ENCODE data around the gene SLCO1B3. TPM values are rescaled to one million over a fixed set of nuclear protein-coding genes. Genes with fewer than 3 reads are reported as not detected.

The SLCO1B3 gene
- polyA plus RNA-seq, 1 experiment, result not detected

DNA sequence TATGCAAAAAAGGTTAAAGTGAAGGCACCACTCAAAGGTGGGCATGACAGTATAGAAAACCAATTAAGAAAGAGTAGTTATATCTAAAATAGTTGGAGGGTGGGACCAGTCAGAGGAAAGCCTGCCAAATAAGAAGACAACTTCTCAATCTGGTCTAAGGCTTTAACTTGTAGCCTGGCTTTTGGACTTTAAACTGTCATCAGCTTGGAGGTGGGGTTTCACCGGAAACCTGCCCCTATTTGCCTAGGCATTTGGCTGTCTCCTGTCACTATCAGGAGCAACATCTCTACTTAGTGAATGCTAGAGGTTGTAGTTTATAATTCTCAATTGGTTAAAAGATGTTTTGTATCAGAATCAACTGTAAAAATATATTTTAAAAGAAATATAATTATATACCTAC is 107.3 kb downstream of the SLCO1B3 start:
- no peak for DNase-seq (ENCODE audit: low read depth, low spot score)
- Histone ChIP-seq H3K9me3 (ENCODE audit: control insufficient read depth, insufficient read depth, low read length) (peaks cover 7% of the 10 kb centered on the region), H3K4me3 (ENCODE audit: low read depth, low read length) (no peak overlapping the region), H3K27me3 (ENCODE audit: control insufficient read depth, insufficient read depth, low read length) (no peaks in the 10 kb centered on the region), H3K27ac (ENCODE audit: low read depth, low read length) (no peak overlapping the region)
- TF ChIP-seq, protein P1, sequence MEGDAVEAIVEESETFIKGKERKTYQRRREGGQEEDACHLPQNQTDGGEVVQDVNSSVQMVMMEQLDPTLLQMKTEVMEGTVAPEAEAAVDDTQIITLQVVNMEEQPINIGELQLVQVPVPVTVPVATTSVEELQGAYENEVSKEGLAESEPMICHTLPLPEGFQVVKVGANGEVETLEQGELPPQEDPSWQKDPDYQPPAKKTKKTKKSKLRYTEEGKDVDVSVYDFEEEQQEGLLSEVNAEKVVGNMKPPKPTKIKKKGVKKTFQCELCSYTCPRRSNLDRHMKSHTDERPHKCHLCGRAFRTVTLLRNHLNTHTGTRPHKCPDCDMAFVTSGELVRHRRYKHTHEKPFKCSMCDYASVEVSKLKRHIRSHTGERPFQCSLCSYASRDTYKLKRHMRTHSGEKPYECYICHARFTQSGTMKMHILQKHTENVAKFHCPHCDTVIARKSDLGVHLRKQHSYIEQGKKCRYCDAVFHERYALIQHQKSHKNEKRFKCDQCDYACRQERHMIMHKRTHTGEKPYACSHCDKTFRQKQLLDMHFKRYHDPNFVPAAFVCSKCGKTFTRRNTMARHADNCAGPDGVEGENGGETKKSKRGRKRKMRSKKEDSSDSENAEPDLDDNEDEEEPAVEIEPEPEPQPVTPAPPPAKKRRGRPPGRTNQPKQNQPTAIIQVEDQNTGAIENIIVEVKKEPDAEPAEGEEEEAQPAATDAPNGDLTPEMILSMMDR (IDR thresholded peaks at IDR 0.05; ENCODE audit: low read depth, low read length), result no peak
- ChIA-PET POLR2A (no interaction called here), CTCF (no interaction called here)

DNA sequence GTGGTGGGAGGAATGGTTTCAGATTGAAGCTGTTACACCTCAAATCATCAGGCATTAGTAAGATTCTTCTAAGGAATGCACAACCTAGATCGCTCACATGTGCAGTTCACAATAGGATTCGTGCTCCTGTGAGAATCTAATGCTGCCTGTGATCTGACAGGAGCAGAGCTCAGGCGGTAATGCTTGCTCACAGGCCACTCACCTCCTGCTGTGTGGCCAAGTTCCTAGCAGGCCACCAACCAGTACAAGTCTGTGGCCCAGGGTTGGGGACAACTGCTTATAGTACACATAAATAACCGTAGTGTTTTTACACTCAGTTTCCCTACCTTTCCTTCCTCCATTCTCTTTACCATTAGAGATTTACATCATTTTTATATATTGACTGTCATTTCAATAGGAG is 121.4 kb downstream of the SLCO1B3 start:
- POLR2A ChIA-PET, result no interaction called here
- TF ChIP-seq, protein P1 (IDR thresholded peaks at IDR 0.05; ENCODE audit: low read depth, low read length), result no peak
- H3K4me3 ChIP-seq (ENCODE audit: low read depth, low read length), result no peak overlapping the region
- H3K27me3 ChIP-seq (ENCODE audit: control insufficient read depth, insufficient read depth, low read length), result no peaks in the 10 kb centered on the region
- CTCF ChIA-PET, result no interaction called here
- H3K27ac ChIP-seq (ENCODE audit: low read depth, low read length), result no peak overlapping the region
- peaks cover 4% of the 10 kb centered on the region; the same call in 1 of the 2 replicates for H3K9me3 ChIP-seq (ENCODE audit: control insufficient read depth, insufficient read depth, low read length)
- no peak for DNase-seq (ENCODE audit: low read depth, low spot score)

DNA sequence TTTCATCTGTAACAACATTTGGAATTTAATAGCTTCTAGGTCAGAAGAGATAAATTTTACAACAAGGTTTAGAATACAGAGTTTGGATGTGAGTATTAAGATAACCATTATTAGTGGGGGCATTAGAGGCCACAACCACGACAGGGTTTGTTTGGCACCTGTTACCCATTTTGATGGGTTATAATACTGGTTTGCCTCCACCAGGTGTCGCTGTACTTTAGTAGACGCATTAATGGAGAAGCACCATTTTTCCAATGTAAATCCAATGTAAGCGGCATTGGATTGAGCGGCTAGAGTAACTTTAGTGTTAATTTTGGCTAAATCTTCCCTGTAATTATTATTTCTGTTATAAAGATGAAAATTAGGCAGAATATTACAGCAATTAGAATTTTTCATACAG is 136.2 kb downstream of the SLCO1B3 start:
- peaks cover 22% of the 10 kb centered on the region; the same call in 1 of the 2 replicates for H3K9me3 ChIP-seq (ENCODE audit: control insufficient read depth, insufficient read depth, low read length)
- H3K4me3 ChIP-seq (ENCODE audit: low read depth, low read length), result no peak overlapping the region
- POLR2A ChIA-PET, result no interaction called here
- no peak for DNase-seq (ENCODE audit: low read depth, low spot score)
- no peaks in the 10 kb centered on the region for H3K27me3 ChIP-seq (ENCODE audit: control insufficient read depth, insufficient read depth, low read length)
- CTCF ChIA-PET, result no interaction called here
- no peak overlapping the region for H3K27ac ChIP-seq (ENCODE audit: low read depth, low read length)
- TF ChIP-seq, protein P1 (IDR thresholded peaks at IDR 0.05; ENCODE audit: low read depth, low read length), result no peak

DNA sequence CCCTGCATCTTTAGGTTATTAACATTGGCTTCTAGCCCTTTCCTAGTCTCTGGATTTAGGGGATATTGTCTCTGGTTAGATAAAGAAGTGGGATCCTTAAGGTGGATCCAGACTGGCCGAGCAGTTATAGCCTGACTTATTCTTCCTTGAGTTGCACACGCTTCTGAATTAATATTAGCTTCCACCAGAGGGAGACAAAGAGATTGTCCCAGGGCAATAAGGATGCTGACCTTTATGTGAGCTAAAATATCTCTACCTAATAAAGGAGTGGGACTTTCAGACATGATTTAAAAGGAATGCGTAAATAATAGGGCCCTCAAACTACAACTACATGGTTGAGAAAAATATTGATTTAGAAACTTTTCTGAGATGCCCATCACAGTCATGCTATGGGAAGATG is 139.7 kb downstream of the SLCO1B3 start:
- Histone ChIP-seq H3K27ac (ENCODE audit: low read depth, low read length) (no peak overlapping the region), H3K27me3 (ENCODE audit: control insufficient read depth, insufficient read depth, low read length) (no peaks in the 10 kb centered on the region), H3K4me3 (ENCODE audit: low read depth, low read length) (no peak overlapping the region), H3K9me3 (ENCODE audit: control insufficient read depth, insufficient read depth, low read length) (peaks cover 7% of the 10 kb centered on the region; the same call in 1 of the 2 replicates)
- POLR2A ChIA-PET, result no interaction called here
- TF ChIP-seq, protein P1 (IDR thresholded peaks at IDR 0.05; ENCODE audit: low read depth, low read length), result no peak
- DNase-seq (ENCODE audit: low read depth, low spot score), result no peak
- CTCF ChIA-PET, result no interaction called here

DNA sequence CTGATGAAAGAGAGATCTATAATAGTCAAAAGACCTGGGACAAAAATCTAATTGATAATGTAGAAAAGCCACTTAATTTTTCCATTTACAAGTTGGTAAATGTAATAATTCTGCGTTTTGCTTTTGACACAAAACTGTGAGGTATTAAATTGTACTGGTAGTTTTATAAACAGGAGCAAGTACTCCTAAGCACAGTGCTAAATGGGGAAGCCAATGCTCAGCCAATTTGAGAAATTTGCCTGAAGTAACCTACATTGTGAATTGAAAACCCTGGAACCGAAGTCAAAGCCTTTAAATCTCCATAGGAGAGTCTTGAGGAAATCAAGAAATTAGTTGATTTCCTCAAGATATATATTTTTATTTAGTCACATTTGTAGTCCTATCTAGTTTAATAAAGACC is 152.8 kb downstream of the SLCO1B3 start:
- no peak for DNase-seq (ENCODE audit: low read depth, low spot score)
- Histone ChIP-seq H3K9me3 (ENCODE audit: control insufficient read depth, insufficient read depth, low read length) (no peaks in the 10 kb centered on the region), H3K27me3 (ENCODE audit: control insufficient read depth, insufficient read depth, low read length) (no peaks in the 10 kb centered on the region), H3K27ac (ENCODE audit: low read depth, low read length) (no peak overlapping the region), H3K4me3 (ENCODE audit: low read depth, low read length) (no peak overlapping the region)
- ChIA-PET POLR2A (no interaction called here), CTCF (no interaction called here)
- TF ChIP-seq, protein P1 (IDR thresholded peaks at IDR 0.05; ENCODE audit: low read depth, low read length), result no peak
